Esophagus muscularis mucosa (tissue), 3 donors: Measurements from ENCODE around the gene WDHD1.
"Not testable (repeated sequence)": the region's sequence is repeated elsewhere in the genome, so short reads cannot be mapped to it uniquely, and the experiment has no call there.

Experiments used
- CTCF ChIP-seq, 3 experiments: fragments of 200-600 bp in 2 of 3; fragments of 450-650 bp in 1 of 3; sonication (generic) in 2 of 3; IDR thresholded peaks; one replicate each; pipeline ENCODE4 v1.5.1; 2017 to 2019; ENCODE audit warnings: antibody characterized with exemption in 3 of 3, mild to moderate bottlenecking in 2 of 3, moderate library complexity in 1 of 3
- POLR2AphosphoS5 ChIP-seq, 2 donors: sonication (generic); formaldehyde crosslinking; IDR thresholded peaks; one replicate each; pipeline ENCODE4 v1.6.1; 2017; ENCODE audit warnings: antibody characterized with exemption in 2 of 2

DNA sequence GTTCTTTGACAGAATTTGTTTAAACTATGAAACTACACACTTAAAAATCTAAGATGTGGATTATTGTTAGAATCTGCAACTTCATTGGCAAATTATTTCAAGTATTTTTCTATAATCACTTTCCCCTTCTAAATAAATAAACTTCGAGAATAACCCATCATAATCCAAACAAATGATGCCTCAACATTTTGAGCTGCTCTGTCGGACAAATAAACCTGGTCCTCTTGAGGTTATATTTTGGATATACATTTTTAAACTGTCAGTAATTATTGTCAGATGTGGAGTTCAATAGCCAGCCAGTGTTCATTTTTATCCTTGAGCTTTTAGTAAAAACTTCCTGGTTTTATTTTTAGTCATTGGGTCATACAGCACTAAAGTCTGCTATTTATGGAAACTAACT is 38.0 kb upstream of the WDHD1 start:
- not testable (repeated sequence) for TF ChIP-seq CTCF, POLR2AphosphoS5 (IDR thresholded peaks at IDR 0.05)
